HG02763 (cell line): ENCODE results near the gene CHID1.

ENCODE experiments used
- ATAC-seq: cut with Tn5 transposase; IDR thresholded peaks from one replicate; pipeline ENCODE4 v1.9.1; 2021; ENCODE audit warnings: mild to moderate bottlenecking, moderate library complexity; ENCODE audit not compliant: unreplicated experiment

Gene CHID1

GRCh38 chr11:910589-911030 lies at the start of gene CHID1:
Gene CHID1, minus strand, starts transcription at chr11:910810. Its CDS starts 5,994 bp downstream, at chr11:904816.
- ATAC-seq, result peak; percentile 87

- ATAC-seq, result no peak
These were observed 49.0 kb upstream of the CHID1 start for GRCh38 chr11:959608-960007.

GRCh38 chr11:959027-959426 lies 48.4 kb upstream of the CHID1 start:
- no peak for ATAC-seq

- ATAC-seq, result no peak
These were observed 47.5 kb upstream of the CHID1 start for GRCh38 chr11:958101-958500.

- ATAC-seq, result no peak
These were observed 46.8 kb upstream of the CHID1 start for GRCh38 chr11:957212-957920.

- ATAC-seq, result no peak
These were observed 44.8 kb upstream of the CHID1 start for GRCh38 chr11:955154-956063.

GRCh38 chr11:954392-955153 lies 44.0 kb upstream of the CHID1 start:
- ATAC-seq, result no peak

- no peak for ATAC-seq
These were observed 42.9 kb upstream of the CHID1 start for GRCh38 chr11:953512-953911.

- no peak for ATAC-seq
These were observed 42.1 kb upstream of the CHID1 start for GRCh38 chr11:952406-953385.

GRCh38 chr11:951507-951906 lies 40.9 kb upstream of the CHID1 start:
- ATAC-seq, result no peak

GRCh38 chr11:947744-948143 lies 37.1 kb upstream of the CHID1 start:
- no peak for ATAC-seq

- no peak for ATAC-seq
These were observed 35.4 kb upstream of the CHID1 start for GRCh38 chr11:945986-946385.

GRCh38 chr11:944711-945470 lies 34.3 kb upstream of the CHID1 start:
- ATAC-seq, result no peak

- ATAC-seq, result no peak
These were observed 32.2 kb upstream of the CHID1 start for GRCh38 chr11:942823-943222.

GRCh38 chr11:940496-941135 lies 30.0 kb upstream of the CHID1 start:
- no peak for ATAC-seq

- no peak for ATAC-seq
These were observed 27.2 kb upstream of the CHID1 start for GRCh38 chr11:937841-938261.

GRCh38 chr11:936199-936598 lies 25.6 kb upstream of the CHID1 start:
- ATAC-seq, result no peak

- ATAC-seq, result no peak
These were observed 23.9 kb upstream of the CHID1 start for GRCh38 chr11:934527-934926.

- ATAC-seq, result no peak
These were observed 23.3 kb upstream of the CHID1 start for GRCh38 chr11:933936-934335.
